ENCODE results near the gene TMEM50B.
A peak's percentile ranks its signal among the peaks of the same experiment; 100 is the strongest.
"Not testable (repeated sequence)": the region's sequence is repeated elsewhere in the genome, so short reads cannot be mapped to it uniquely, and the experiment has no call there.

The TMEM50B gene

DNA sequence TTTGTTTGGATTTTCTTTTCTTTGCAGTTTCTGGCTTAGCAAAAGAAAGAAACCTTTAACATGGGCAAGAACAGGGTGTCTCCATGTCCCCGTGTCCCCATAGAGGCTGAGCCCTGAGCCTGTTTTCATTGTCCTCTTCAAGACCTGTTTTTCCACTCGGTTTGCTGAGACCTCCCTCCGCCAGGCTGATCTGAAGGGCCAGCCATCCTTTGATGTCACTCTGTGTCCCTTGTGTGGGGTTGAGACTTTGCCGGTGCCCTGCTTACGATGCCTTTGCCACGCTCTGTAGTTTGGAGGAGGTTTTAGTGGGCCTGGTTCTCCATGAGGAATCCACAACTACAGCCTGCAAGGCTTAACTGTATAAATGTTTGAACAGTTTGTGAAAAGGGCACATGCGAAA is 52.7 kb downstream of the TMEM50B start:
- no peak for DNase-seq
- ATAC-seq: no peak

DNA sequence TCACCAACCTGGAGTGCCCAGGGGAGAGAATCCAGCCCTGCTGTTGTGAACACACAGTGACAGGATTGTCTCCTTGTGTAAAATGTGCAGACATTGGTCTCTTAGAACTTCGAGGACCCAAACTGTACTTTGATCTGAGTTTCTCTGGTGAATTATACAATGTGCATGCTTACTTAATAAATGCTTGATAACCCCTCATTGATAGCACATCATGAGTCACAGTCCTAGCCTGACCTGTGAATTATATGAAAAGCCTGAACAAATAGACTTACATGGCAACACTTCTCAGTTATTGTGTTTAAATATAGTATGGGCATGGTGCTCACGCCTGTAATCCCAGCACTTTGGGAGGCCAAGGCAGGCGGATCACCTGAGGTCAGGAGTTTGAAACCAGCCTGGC is 53.9 kb downstream of the TMEM50B start:
- DNase-seq (no peak), ATAC-seq (no peak)

DNA sequence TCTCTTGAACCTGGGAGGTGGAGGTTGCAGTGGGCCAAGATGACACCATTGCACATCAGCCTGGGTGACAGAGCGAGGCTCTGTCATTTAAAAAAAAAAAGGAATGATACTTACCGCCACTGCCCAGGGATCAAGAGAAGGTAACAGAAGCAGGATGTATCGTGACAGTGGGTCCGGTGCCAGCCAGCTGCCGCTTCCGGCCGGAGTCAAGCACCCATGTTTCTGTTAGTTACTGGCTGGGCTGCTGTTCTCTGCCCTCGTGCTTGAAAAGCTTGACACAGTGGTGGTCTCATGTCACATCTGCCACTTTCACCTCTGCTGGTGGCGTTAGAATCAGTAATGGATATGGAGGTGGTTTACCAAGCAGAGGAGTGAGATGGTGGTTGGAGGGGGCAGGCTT is 55.6 kb downstream of the TMEM50B start:
- DNase-seq: no peak
- ATAC-seq: no peak

DNA sequence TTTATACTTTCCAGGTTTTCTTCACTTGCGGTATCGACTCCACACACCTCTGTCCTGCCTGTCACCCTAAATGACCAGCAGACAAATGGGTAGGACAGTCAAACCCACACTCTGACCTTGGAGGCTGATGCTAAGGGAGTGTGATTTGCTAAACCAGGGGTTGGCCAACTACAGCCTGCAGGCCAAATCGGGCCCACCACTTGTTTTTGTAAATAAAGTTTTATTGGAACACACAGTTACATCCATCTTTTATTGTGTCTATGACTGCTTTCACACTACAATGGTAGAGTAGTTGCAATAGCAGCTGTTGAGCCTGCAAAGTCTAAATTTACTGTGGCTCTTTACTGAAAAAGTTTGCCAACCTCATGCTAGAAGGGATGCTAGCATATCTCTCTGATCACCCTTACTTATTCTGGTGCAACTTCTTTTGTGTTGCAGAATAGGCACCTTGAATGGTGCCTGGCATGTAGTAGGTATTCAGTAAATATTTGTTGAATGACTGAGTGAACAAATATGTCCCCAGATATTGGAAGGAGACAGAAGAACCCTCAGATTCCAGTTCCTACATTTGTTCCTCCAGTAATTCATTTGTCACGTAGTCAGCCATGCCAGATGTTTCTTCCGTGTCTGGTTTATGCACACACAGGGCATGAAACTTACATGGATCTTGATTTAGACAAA is 57.9 kb downstream of the TMEM50B start:
- no peak for ATAC-seq
- DNase-seq: no peak

DNA sequence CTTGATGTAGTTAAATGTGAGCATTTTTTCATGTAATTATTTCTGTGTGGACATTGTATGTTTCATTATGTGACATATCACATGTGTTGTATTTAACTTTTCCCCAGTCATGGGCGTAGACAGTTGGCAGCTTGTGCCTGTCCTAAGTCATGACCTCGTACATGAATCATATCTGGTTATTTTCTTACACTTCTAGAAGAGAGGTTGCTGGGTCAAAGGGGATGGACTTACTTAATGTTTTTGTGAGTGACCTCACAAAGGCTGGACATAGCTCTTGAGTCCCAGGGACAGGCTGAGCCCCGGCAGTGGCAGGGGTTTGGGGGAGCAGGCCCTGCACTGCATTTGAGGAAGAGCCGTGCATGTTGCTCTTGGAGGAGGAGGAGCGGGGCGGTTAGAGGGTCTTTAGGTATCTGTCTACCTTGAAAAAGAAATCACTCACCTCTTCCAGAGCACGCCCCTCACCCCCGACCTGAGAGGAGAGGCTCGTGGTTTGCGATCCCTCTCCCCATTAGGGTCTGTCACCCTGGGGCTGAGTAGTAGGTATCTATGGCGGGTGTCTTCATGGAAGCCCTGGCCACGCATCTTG is 60.1 kb downstream of the TMEM50B start:
- ATAC-seq (no peak), DNase-seq (no peak)

DNA sequence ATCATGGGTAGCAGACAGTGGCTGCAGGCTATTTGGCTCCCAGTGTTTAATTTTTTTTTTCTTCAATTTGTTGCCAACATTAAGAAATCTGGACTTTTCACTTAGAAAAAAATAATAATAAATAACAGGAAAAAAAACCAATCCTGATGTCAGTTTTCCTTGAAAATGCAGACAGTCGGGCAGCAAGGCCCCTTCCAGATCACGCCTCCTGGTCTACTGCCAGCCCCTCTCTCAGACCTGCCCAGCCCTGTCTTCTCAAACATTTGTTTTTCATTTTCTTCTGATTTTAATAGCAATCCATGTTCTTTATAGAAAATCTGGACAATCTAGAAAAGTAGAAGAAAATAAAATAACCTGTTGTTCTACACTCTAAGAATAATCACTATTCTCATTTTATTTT is 61.1 kb downstream of the TMEM50B start:
- ATAC-seq (no peak), DNase-seq (no peak)

DNA sequence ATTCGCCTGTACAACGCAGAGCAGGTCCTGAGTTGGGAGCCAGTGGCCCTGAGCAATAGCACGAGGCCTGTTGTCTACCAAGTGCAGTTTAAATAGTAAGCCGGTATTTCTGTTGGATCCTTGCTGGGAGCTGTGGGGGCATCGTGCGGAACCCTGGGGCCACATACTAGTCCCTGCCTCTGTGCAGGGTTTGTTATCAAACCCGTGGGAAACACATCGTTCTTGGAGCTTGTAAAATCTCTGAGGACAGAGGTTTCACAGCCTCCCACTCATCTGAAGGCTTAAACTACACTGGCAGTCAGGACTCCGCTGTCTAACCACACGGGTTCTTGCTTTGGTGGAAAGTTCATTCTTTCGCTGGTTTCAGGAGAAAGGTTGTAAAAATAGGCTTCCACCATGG is 64.8 kb downstream of the TMEM50B start:
- DNase-seq: no peak
- peak; percentile 32 for ATAC-seq

DNA sequence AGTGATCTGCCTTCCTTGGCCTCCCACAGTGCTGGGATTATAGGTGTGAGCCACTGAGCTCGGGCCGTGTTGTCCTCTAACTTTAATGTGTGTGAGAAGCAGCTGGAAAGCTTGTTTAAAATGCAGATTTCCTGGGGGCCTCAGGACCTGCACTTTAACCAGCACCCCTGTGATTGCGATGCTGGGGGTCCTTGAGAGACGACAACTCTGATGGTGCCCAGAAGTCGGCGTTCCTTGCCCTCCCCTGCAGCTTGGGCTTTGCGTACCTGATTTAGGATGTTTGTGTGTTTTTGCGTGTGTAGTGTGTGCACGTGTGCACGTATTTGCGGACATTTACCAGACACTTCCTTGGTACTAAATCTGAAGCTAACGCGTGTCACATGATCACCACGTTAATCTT is 65.7 kb downstream of the TMEM50B start:
- ATAC-seq: no peak
- no peak for DNase-seq

DNA sequence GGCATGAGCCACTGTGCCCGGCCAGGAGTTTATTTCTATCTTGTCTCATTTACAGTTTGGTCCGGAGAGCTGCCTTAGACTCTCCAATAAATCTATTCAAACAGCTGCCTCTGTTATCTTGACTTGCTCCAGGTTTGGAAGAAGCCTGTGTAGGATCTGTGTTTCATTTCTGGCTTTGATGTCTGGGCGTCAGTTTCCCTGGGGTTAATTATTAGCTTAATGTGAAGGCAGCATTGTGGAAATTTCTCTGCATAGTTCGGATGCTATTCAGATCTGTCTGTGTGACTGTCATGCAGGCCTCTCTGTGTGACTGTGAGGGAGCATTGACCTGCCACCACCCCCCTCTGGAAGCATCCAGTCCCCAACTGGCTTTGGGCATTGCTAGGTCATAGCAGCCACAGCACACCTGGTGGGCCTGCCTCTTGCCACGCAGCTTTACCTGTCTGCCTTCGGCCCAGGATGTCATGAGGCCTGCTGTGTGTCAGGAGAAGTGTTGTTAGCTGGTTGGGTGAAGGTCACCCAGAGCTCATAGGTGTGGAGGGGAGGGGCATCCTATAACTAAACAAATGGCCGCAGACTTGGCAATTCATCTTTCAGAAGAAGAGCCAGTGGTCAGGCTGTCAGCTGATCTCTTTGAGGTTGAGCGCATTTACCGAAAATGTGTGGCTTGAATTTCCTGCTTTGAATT is 66.8 kb downstream of the TMEM50B start:
- DNase-seq (no peak), ATAC-seq (no peak)

DNA sequence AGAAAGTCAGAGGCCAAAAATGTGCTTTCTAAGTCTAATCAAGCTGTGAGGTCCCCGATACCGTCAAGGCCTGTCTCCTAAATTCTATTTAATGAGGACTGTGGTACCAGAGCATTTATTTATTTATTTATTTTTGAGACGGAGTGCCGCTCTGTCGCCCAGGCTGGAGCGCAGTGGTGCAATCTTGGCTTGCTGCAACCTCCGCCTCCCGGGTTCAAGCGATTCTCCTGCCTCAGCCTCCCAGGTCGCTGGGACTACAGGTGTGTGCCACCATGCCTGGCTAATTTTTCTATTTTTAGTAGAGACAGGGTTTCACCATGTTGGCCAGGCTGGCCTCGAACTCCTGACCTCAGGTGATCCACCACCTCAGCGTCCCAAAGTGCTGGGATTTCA is 67.3 kb downstream of the TMEM50B start:
- ATAC-seq, DNase-seq: not testable (repeated sequence)

DNA sequence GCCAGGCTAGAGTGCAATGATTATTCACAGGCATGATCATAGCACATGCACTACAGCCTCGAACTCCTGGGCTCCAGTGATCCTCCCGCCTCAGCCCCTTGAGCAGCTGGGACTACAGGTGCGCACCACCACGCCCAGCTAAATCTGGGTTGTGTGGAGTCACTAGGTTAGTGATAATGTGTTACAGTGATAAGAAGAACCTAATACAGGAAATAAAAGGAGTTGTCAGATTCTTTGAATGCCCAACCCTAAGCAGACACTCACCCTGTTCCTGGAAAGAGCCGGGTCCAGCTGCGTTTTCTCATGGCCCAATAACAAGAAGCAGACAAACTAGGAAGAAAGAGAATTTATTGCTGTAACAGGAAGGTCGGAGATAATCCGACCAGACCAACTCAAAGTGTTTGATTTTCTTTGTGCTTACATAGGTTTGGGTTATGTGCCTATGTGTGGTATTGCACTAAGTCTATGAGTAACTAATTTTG is 67.8 kb downstream of the TMEM50B start:
- no peak for ATAC-seq

DNA sequence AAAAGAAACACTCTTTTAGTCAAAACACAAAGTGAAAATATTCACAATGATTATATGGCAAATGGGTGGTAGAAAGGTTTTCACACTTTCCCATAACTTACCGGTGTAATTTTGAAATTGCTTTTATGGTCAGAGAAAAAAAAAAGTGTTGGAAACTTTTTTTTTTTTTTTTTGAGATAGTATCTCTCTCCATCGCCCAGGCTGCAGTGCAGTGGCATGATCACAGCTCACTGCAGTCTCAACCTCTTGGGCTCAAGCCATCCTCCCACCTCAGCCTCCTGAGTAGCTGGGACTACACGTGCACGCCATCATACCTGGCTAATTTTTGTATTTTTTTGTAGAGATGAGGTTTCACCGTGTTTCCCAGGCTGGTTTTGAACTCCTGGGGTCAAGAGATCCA is 73.3 kb downstream of the TMEM50B start:
- ATAC-seq: peak; percentile 32

More for the DNA sequence above, 67.8 kb downstream of the TMEM50B start:
- DNase-seq: no peak

DNA sequence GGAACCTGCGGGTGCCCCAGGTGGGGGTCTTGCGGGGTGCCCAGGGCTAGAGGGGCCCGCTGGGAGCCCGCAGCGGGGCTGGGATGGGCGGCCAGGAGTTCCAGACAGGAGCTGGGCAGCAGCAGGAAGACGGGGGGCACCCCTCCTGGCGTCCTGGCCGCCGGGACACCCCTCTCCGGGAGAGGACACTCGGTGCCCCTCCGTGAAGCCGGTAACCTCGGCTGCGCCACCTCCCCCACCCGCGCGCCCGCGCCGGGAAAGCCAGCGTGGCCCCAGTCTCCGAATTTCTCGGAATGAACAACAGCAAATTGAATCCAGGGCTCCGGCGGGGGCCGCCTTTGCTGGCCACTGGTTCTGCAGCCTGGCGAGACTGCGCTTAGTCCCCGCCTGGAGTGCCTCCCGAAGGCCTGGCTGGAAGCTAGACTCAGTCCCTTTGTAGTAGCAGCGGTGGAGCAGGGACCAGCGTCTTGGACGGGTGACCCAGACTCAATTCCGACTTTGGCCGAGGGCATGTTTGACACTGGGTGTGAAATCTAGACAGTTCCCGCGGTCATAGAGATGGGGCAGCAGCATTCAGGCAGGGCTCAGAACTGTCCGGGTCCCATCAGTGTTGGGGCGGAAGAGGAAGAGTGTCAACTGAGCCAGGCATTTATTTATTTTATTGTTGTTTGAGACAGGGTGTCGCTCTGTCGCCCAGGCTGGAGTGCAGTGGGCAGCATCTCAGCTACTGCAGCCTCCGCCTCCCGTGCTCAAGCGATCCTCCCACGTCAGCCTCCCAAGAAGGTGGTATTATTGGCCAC is 75.8 kb downstream of the TMEM50B start:
- DNase-seq (peak; percentile 43), ATAC-seq (peak; percentile 19)

More for the DNA sequence above, 73.3 kb downstream of the TMEM50B start:
- no peak for DNase-seq

DNA sequence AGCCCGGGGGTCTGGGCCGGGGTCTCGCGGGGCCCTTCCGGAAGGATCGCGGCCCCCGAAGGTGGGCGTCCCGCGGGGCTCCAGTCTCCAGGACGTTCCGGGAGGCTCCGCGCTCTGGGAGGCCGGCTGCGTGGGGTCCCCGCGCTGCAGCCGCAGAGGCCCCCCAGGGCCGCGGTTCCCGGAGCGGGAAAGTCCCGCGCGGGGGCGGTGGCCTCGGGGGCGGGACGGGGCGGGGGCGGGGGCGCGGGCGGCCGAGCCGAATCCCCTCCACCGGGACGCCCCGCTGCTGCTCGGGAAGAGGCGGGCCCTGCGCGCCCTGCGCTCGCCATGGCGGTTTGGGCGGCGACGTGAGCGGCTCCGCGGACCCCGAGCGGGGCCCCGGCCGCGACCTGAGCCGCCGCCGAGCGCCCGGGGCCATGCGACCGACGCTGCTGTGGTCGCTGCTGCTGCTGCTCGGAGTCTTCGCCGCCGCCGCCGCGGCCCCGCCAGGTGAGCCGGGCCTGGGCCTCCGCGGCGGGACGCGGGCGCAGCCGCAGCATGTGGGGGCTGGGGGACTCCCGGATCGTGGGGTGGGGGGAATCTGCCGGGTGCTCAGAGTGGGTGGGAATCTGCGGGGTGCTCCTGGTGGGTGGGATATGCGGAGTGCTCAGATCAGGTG is 76.5 kb downstream of the TMEM50B start, which contains the start of gene IFNGR2:
TSS of gene IFNGR2 (plus strand) at position 286 of the 658 bp plus-strand sequence. CDS start at position 417, 131 bp downstream.
- DNase-seq: peak; percentile 40
- ATAC-seq: peak; percentile 25

DNA sequence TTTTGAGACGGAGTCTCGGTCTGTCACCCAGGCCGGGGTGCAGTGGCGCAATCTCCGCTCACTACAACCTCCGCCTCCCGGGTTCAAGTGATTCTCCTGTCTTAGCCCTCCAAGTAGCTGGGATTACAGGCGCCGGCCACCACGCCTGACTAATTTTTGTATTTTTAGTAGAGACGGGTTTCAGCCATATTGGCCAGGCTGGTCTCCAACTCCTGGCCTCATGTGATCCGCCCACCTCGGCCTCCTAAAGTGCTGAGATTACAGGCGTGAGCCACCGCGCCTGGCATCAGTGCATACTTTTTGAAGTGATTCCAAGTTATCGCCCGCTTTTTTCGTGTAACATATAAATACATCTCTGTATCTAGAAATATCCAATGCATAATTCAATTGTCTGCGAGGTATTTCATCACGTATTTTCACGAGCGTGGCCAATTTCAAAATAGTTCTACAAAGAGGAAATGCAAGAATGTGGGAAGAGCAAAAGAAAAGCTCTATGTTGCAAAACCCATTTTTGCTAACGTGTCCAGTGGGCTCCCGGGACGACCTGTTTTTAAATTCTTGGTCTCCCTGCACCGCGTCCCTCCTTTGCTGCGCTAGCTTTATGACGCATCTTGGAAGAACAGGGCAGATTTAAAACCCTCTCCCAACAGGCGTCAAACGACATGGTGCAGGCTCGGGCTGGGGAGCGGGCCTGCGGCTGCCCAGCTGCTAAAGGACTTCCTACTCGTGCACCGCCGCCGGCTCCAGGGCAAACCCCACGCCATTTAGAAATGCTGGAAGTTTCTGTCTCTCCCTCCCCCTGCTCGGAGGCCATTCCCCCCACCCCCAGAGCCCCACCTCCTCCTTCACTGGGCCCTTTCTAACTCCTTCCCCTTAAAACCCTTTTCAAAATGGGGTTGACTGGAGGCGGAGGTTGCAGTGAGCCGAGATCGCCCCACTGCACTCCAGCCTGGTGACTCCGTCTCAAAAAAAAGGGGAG is 77.5 kb downstream of the TMEM50B start:
- DNase-seq (no peak), ATAC-seq (no peak)

DNA sequence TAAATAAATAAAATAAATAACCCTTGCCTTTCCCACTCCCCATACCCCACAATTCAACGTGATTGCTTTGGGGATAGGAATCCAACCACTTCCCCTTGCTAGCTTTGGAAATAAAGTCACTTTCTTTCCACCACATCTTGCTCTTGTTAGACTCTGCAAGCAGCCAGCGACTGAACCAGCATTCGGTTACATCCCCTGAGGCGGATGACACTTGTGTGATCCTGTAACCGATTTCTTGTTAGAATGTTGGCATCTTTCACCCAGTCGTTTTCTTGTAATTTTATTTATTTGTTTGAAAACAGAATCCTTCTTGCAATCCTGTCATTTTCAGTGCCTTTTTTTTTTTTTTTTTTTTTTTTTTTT is 78.2 kb downstream of the TMEM50B start:
- DNase-seq (no peak), ATAC-seq (no peak)

All from stimulated activated naive CD8-positive, alpha-beta T cell treated with anti-CD3 and anti-CD28 coated beads, Interleukin-15, Interleukin-2, amounts not matched to agents 100 U/mL and 50 U/mL, for 24 hours (primary cell).